Limb (tissue), 2 donors: ENCODE measurements around the gene ZNF398.

Experiments
- DNase-seq, 2 donors: peaks; one replicate each; pipeline ENCODE4 v3.0.0-alpha.2; 2016; ENCODE audit errors: extremely low spot score in 2 of 2

Gene ZNF398

DNA sequence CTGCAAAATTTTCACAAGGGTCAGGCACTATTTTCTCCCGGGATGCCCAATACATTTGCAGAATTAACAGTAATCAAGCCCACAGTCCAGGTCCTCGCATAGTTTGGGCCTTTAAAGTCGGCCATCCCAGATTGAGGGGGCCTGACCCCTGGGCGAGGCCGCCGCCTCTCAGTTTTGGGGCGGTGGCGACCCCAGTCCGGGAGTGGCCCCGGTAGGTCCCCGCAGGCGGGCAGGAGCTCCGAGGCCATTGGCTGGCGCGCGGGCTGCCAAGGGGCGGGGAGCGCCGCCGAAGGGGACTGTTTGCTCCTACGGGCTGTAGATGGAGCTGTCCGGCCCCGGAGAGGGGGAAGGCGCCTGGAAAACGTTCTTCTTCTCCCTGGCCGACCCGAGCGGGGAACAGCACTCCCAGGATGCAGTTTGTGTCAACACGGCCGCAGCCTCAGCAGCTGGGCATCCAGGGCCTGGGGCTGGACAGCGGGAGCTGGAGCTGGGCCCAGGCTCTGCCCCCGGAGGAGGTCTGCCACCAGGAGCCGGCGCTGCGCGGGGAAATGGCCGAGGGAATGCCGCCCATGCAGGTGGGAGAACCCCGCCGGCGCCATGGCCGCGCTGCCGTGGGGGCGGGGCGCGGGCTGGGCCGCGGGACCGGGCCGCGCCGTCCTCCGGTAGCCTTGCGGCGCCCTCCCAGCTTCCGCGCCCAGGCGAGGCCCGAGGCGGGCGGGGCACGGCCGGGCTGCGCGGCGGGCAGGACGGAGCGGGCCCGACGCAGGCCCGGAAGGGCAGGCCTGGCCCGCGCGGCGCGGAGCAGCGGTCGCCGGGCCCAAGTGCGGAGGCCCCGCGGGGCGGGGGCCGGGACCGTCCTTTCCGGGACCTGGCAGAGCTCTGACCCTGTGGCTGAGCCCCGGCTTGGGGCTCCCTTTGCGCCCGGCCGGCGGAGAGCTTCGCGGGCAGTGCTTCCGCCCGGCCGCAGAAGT is 48.2 kb downstream of the ZNF398 start, which contains the start of gene ZNF282:
Gene ZNF282 (plus strand): TSS at position 367 of the 971 bp plus-strand sequence. CDS start 44 bp downstream, at position 411.
- peak; percentile 91 to 94 for DNase-seq

DNA sequence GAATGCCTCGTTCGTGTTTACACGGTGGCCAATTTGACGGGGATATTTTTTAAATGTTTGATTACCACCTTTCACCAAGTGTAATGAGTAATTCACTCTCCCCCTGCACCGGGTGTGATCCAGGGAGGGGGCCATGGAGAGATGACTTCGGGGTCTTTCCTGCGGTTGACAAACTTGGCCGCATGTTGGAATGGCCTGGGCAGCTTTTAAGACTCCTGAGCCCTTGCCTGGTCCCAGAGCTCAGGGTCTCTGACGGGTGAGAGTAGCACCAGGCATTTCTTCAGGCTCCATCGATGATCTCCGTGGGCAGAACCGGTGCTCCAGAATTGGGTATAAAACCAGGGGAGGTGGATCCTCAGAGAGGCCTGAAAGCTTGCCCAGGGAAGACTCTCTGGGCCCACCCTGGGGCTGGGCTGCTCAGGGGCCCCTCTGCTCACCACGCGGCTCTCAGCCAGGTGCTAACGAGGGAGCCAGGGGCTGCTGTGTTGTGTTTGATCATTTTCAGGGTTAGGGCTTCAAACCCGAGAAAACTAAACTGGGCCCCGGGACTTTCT is 49.0 kb downstream of the ZNF398 start:
- peak in 1 of 2 donors; percentile 36 for DNase-seq

DNA sequence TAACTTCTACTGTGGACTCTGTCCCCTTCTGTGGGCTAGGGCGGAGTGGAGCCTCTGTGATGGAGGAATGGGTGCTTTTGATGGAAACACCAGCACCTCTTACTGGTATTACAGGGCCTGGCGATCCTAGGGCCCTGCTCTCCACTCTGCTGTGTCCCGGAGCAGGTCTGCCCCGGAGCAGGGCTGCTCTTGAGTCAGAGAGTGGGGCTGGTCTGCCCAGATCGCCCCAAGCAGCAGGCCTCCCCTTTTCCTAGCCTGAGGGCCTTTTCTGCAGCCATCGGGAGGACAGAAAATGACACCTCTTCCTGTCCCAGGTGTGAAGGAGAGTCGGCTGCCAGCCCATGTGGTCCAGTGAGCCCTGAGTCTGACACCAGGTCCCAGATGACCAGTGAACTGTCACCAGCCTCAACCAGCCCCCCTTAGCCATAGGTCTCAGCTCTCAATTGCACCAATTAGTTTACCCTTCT is 49.5 kb downstream of the ZNF398 start:
- no peak for DNase-seq

DNA sequence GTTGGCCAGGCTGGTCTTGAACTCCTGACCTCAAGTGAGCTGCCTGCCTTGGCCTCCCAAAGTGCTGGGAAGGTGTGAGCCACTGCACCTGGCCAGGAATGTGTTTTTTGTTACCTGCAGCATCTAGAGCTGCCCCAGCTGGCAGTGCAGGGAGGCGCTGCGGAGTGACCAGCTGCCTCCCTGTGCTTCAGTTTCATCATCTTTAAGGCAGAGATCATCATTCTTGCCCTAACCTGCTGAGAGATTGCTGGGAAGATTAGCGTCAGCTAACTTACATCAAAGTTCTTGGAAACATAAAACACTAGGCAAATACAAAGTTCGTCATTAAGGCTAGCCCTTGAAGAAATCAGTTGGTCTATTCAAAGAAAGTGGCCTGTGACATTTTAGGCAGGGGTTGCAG is 50.4 kb downstream of the ZNF398 start:
- no peak for DNase-seq

DNA sequence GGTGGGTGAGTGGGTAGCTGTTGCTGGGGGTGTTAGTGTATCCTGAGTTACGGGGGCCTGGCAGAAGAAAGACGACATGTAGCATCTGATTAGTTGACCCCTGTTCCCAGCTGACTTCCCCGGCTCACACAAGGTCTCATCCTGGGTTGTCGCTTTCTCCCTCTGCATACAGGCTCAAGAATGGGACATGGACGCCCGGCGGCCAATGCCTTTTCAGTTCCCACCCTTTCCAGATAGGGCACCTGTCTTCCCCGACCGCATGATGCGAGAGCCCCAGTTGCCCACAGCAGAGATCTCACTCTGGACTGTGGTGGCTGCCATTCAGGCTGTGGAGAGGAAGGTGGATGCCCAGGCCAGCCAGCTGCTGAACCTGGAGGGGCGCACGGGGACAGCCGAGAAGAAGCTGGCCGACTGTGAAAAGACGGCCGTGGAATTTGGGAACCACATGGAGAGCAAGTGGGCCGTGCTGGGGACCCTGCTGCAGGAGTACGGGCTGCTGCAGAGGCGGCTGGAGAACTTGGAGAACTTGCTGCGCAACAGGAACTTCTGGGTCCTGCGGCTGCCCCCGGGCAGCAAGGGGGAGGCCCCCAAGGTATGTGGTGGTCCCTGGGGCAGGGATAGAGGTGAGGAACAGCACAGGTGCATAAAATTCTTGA is 51.0 kb downstream of the ZNF398 start:
- no peak for DNase-seq

DNA sequence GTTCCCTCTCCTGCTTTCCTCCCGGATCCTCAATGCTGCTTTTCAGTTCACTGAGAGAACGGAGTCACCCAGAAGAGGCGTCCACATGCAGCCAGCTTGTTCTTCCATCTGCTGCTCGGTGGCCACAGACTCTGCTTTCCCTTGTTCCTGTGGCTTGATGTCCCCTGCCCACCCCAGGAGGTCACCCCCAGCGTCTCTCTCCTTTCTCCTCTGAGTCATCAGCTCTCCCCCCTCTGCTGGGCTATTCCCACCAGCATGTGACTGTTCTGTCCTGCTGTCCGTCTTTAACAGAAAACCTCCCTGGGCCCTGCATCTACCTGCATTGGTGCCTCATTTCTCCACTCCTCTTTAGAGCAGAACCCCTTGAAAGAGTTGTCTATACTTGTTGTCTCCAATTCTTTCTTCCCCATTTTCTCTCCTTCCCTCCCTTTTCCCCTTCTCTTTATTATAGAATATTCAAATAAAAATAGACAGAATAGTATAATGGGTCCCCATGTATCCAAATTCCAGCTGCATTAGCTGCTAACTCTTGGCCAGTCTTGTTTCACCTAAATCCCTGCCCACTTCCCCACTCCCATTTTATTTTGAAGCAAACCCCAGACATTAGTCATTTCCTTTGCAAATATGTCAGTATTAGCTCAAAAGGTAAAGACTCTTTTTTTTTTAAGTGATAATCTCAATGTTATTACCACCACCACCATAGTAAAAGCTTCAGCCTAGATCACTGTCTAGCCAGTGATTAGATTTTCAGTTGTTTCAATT is 52.2 kb downstream of the ZNF398 start:
- DNase-seq, result no peak

DNA sequence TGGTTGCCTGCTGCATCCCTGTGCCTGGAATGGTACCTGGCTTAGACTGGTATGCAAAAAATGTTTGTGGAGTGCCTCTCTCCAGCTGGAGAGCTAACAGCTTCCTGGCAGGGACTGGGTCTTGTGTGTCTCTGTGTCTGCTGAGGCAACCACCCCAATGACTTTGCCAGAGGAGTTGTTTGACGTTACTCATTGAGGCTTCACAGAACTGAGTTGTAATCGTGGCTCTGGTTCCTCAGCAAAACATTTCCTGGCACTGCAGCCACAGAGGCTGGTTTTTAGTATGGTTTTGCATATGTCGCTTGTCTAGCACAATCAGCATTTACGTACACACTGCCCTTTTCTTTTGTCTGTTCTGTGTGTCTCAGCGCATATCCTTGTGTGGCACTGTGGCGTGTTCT is 55.6 kb downstream of the ZNF398 start:
- no peak for DNase-seq

DNA sequence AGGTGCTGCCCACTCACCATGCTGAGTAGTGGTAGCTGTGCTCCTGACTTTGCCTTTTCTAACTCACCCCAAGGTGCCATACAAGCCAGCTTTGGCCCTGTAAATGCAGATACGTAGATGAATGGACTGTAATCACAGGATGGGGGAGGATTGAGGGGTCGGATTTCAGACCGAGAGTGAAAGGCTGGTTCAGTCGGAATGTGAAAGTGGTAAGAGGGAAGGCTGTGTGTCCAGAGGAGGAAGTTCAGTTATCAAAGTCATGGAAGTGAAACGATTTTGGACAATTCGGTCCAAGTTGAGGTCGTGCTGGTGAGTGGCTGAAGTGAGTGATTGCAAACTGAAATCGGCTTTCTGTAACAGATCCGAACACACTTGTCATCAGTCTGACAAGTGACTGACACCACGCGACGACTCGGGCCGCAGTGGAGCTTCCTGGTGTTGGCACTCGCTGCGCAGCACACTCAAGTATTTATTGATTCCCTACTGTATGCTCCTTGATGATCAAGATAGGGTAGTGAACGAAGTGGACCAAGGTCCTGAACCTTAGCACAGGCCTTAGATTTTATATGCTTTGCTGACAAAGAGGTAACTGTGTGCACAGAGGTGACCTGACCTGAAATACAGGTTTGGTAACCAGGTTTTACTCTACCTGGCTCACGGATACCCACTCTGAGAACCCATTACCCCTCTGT is 58.6 kb downstream of the ZNF398 start:
- DNase-seq, result no peak

DNA sequence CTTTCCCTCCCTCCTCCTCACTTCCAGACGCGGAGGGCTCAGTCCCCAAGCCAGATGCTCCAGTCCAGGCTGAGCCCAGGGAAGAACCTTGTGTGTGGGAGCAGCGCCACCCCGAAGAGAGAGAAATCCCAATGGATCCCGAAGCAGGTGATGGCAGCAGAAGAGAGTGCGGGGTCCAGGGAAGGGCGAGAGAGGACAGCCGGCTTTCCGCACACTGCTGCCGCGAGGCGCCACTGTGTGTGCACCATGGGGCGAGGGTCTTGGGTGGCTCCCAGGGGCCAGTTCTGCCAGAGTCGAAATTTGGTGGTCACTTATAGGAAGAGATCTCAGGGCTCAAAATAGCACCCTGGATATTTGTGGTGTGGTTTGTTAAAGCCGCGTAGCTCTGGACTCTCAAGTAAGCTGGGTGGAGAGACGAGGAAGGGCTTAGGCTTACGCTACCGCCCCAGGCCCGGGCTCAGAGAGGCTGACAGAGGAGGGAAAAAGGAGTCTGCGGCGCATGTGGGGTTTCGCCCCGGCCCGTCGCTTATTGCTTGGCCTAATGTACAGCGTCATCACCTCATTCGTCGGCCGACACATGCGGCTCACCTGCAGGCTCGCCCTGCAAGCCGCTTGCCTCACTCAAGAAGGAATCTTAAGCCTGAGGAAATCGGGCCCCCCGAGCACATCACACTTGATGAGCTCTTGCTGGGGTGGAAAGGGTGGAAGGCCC is 60.2 kb downstream of the ZNF398 start:
- DNase-seq, result no peak

DNA sequence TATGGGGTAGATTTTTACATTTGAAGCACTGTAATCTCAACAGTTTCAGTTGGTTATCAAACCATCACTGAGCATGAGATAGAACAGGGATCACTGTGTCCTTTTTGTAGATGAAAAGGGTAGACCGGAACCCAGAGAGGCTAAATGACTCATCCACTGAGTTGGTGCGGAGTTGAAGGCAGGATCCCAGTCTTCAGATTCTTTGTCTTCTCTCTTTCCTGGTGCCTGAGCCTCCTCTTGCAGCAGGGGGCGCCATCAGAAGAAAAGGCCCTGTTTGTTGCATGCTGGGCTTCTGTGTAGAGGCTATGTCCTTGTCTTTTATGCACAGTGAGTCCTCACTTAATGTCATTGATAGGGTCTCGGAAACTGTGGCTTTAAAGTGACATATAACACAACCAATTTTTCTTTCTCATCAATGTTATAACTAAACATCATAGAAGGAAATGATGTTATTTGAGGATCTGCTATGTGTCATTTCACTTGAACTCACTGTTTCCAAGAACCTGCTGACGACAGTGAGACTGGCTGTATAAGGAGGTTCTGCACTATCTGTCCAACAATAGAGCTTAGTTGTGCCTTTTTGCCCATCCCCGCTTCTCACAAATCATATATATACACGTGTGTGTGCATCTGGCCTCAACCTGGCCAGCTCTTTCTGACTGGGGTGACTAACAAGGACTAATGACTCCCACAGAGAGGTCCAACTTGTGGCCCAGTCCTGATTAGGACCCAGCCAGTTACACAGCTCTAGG is 62.4 kb downstream of the ZNF398 start:
- DNase-seq, result no peak

DNA sequence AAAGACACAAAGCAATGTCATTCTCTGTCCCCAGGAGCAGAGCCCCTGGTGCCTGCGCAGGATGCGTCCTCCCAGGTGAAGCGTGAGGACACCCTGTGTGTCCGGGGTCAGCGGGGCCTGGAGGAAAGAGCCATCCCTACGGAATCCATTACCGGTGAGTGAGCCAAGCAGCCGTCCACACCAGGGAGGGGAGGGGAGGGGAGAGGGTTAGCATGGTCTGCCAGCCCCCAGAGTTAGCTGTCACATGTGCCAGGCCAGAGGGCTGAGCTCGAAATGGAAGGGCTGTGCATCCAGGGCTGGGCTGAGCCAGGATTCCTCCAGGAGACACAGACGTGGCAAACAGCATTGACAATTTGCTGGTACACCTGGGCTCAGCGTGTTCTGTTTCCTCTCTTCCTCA is 63.3 kb downstream of the ZNF398 start:
- no peak for DNase-seq

DNA sequence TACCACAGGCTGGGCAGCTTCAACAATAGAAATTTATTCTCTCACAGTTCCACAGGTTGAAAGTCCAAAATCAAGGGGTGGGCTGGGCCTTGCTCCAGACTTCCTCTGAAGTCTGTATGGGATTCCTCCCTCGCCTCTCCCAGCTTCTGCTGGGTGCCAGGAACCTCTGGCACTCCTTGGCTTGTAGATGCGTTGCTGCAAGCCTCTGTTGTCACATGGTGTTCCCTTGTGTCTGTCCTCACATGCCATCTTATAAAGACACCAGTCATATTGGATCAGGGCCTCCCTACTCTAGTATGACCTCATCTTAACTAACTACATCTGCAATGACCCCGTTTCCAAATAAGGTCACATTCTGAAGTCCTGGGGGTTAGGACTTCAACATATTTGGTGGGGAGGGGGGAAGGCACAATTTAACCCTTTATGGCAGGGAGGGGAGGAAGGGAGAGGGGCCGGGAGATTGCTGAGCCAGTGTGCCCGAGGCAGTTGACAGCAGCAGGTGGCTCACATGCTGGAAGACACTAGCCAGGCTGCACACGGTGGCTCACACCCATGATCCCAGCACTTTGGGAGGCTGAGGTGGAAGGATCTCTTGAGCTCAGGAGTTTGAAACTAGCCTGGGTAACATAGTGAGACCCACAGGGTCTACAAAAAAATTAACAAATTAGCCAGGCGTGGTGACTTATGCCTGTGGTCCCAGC is 66.9 kb downstream of the ZNF398 start:
- no peak for DNase-seq

DNA sequence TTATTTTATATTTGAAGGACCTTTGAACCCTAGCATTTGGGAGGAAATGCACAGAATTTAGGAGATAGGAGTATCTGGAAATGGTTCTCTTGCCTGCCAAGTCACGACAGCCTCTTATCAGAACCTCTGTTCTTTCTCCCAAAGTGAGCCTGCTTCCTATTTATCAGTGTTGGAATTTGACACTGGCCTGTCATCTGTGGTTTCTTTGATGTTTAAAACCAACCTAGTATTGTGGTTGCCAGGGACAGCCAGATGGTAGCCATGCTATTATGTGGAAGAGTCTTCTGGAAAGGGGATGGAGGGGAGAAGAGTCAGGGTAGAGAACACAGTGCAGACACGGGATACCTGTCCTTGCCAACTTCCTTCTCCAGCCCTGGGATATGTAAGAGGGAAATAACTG is 69.1 kb downstream of the ZNF398 start:
- no peak for DNase-seq

DNA sequence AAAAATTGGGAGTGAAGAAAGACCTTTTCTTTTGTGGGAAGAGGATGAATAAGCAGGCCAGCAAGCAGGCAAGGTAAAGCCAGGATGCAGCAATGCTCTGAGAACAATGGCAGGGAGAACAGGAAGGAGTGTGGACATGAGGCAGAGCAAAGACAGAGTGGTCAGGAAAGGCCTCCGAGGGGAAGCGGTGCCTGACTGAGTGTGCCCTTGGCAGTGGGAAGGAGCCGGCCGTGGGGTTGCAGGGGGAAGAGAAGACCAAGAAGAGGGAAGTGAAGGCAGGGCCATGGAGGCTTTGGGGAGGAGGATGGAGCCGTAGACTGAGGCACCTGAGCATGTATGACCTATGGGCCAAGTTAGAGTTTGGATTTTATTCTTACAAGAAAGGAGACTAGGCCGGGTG is 70.3 kb downstream of the ZNF398 start:
- no peak for DNase-seq

DNA sequence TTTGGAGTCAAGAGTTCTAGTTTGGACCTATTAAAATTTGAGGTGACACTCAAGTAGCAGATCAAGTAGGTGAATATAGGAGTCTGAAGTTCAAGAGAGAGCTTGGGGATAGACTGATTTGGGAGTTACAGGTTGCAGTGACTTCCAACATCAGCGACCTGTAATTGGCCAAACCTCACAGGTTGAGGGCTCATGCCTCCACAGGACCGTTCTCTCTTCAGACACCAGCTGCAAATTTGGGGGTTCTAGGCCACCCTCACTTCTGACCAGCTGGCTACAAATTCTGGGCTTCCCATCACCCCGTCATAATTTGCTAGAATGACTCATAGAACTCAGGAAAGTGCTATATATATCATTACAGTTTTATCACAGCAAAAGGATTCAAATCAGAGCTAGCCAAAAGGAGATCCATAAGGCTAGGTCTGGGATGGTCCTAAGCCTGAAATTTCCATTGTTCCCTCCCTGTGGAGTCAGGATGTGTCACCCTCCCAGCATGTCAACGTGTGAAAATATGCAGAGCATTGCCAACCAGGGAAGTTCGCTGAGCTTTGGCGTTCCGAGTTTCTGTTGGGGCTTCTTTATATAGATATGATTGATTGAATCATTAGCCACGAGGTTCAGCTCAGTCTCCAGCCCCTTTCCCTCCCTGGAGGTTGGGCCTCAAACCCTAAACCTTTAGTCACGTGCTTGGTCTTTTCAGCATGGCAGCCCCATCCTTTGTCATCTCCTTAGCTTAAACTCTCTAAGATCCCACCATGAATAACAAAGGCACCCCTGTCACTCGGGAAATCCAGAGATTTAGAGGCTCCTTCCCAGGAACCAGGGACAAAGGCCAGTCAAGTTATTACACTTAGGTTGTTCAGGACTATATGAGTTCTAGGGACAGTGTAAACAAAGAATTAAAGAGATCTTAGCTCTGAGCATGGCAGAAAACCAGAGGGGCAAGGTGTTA is 71.5 kb downstream of the ZNF398 start:
- DNase-seq, result no peak

DNA sequence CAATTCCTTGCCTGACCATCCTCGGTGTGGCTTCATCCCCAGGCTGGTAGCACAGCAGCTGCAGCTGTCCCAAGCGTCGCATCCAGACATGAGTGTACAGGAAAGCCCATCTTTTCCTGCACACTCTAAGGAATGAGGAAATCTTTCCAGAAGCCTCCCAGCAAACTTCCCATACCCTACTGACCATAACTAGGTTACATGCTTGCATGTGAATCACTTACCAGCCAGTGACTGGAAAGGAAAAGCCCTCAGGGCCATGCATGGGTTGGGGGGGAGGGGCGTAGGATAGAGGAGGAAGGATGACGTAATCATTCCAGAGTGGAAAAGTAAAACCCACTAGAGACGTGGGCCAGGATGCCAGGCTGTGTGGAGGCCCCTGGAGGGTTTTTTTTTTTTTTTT is 73.3 kb downstream of the ZNF398 start:
- no peak for DNase-seq

DNA sequence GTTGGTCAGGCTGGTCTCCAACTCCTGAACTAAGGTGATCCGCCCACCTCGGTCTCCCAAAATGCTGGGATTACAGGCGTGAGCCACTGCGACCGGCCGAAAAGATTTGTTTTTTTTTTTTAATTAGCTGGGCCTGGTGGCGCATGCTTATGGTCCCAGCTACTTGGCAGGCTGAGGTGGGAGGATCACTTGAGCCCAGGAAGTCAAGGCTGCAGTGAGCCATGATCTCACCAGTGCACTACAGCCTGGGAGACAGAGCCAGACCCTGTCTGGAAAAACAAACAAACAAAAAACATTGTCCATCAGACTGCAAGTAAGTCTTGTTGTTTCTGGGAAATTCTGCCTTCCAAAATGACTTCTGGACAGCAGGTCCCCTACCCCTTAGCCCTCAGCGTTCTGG is 75.9 kb downstream of the ZNF398 start:
- no peak for DNase-seq

DNA sequence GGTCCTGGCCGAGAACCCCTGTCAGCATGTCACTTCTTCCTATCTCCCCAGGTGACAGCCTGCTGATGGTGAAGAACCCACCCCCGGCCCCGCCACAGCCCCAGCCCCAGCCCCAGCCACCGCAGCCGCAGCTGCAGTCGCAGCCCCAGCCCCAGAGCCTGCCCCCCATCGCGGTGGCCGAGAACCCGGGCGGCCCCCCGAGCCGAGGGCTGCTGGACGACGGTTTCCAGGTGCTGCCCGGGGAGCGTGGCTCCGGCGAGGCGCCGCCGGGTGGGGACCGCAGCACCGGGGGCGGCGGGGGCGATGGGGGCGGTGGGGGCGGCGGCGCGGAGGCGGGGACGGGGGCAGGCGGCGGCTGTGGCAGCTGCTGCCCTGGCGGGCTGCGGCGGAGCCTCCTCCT is 76.5 kb downstream of the ZNF398 start:
- DNase-seq, result no peak
